HG02870 (cell line): ENCODE data around the gene UTP11.
"Not testable (repeated sequence)": the region's sequence is repeated elsewhere in the genome, so short reads cannot be mapped to it uniquely, and the experiment has no call there.

Experiments used
- ATAC-seq: cut with Tn5 transposase; IDR thresholded peaks from one replicate; pipeline ENCODE4 v1.9.1; 2021; ENCODE audit warnings: mild to moderate bottlenecking, moderate library complexity; ENCODE audit not compliant: unreplicated experiment

UTP11 gene

GRCh38 chr1:38027201-38028104, 14.9 kb downstream of the UTP11 start:
- no peak for ATAC-seq

GRCh38 chr1:38028105-38028591, 15.6 kb downstream of the UTP11 start:
- ATAC-seq: peak; percentile 77

- ATAC-seq: no peak
Measured at GRCh38 chr1:38028671-38029070, 16.1 kb downstream of the UTP11 start.

GRCh38 chr1:38029081-38029681, 16.6 kb downstream of the UTP11 start:
- no peak for ATAC-seq

- ATAC-seq: no peak
Measured at GRCh38 chr1:38029685-38030511, 17.4 kb downstream of the UTP11 start.

- no peak for ATAC-seq
Measured at GRCh38 chr1:38030596-38031512, 18.3 kb downstream of the UTP11 start.

GRCh38 chr1:38031513-38031866, 19.0 kb downstream of the UTP11 start:
- ATAC-seq: no peak

- ATAC-seq: not testable (repeated sequence)
Measured at GRCh38 chr1:38032992-38033391, 20.5 kb downstream of the UTP11 start.

- no peak for ATAC-seq
Measured at GRCh38 chr1:38034871-38035270, 22.3 kb downstream of the UTP11 start.

GRCh38 chr1:38037221-38037939, 24.8 kb downstream of the UTP11 start:
- ATAC-seq: no peak

GRCh38 chr1:38038861-38039260, 26.3 kb downstream of the UTP11 start:
- ATAC-seq: no peak

GRCh38 chr1:38039331-38040088, 27.0 kb downstream of the UTP11 start:
- no peak for ATAC-seq

GRCh38 chr1:38041936-38042834, 29.7 kb downstream of the UTP11 start:
- ATAC-seq: no peak

GRCh38 chr1:38043036-38043747, 30.7 kb downstream of the UTP11 start:
- no peak for ATAC-seq

GRCh38 chr1:38044221-38045215, 32.0 kb downstream of the UTP11 start:
- ATAC-seq: no peak
